ENCODE measurements around the gene TMEM69.
"Not testable (repeated sequence)": the region's sequence is repeated elsewhere in the genome, so short reads cannot be mapped to it uniquely, and the experiment has no call there.

The TMEM69 gene

GRCh38 chr1:45694823-45695222, 6.8 kb downstream of the TMEM69 start:
- DNase-seq (ENCODE audit: low read depth in 1 of 2, low spot score in 1 of 2): no peak
- no peak for TF ChIP-seq GABPA (IDR thresholded peaks at IDR 0.05; ENCODE audit: low read depth)
- Histone ChIP-seq H3K4me3 (replicated peaks; ENCODE audit: insufficient read depth, low read length) (no peak overlapping the region), H3K27ac (replicated peaks) (no peak overlapping the region), H3K27me3 (ENCODE audit: insufficient read depth, poor library complexity, severe bottlenecking) (no peaks in the 10 kb centered on the region)

GRCh38 chr1:45704637-45705036, 16.7 kb downstream of the TMEM69 start:
- TF ChIP-seq SPI1 (IDR thresholded peaks at IDR 0.05; ENCODE audit: borderline replicate concordance, low read depth): no peak
- no peak for TF ChIP-seq POLR2AphosphoS5 (IDR thresholded peaks at IDR 0.05; ENCODE audit: low read depth)
- TF ChIP-seq REST (IDR thresholded peaks at IDR 0.05; ENCODE audit: insufficient replicate concordance, low read depth): no peak
- no peak for TF ChIP-seq CTCF (IDR thresholded peaks at IDR 0.05; ENCODE audit: insufficient read depth, low read length)
- TF ChIP-seq GABPA (IDR thresholded peaks at IDR 0.05; ENCODE audit: low read depth): no peak
- DNase-seq (ENCODE audit: low read depth in 1 of 2, low spot score in 1 of 2): no peak
- no peaks in the 10 kb centered on the region for H3K27me3 ChIP-seq (ENCODE audit: insufficient read depth, poor library complexity, severe bottlenecking)
- H3K27ac ChIP-seq (replicated peaks): no peak overlapping the region
- no peak overlapping the region for H3K4me3 ChIP-seq (replicated peaks; ENCODE audit: insufficient read depth, low read length)

GRCh38 chr1:45713711-45714110, 25.7 kb downstream of the TMEM69 start:
- DNase-seq (ENCODE audit: low read depth in 1 of 2, low spot score in 1 of 2): no peak
- no peaks in the 10 kb centered on the region for H3K27me3 ChIP-seq (ENCODE audit: insufficient read depth, poor library complexity, severe bottlenecking)
- TF ChIP-seq POLR2AphosphoS5 (IDR thresholded peaks at IDR 0.05; ENCODE audit: low read depth) (no peak), GABPA (IDR thresholded peaks at IDR 0.05; ENCODE audit: low read depth) (no peak), CTCF (IDR thresholded peaks at IDR 0.05; ENCODE audit: insufficient read depth, low read length) (no peak), SPI1 (IDR thresholded peaks at IDR 0.05; ENCODE audit: borderline replicate concordance, low read depth) (no peak), REST (IDR thresholded peaks at IDR 0.05; ENCODE audit: insufficient replicate concordance, low read depth) (no peak)
- H3K4me3 ChIP-seq (replicated peaks; ENCODE audit: insufficient read depth, low read length): no peak overlapping the region
- no peak overlapping the region for H3K27ac ChIP-seq (replicated peaks)

GRCh38 chr1:45716700-45717099, 28.7 kb downstream of the TMEM69 start:
- Histone ChIP-seq H3K27ac (replicated peaks) (no peak overlapping the region), H3K27me3 (ENCODE audit: insufficient read depth, poor library complexity, severe bottlenecking) (no peaks in the 10 kb centered on the region), H3K4me3 (replicated peaks; ENCODE audit: insufficient read depth, low read length) (no peak overlapping the region)
- DNase-seq (ENCODE audit: low read depth in 1 of 2, low spot score in 1 of 2): no peak
- no peak for TF ChIP-seq SPI1 (IDR thresholded peaks at IDR 0.05; ENCODE audit: borderline replicate concordance, low read depth)
- TF ChIP-seq POLR2AphosphoS5 (IDR thresholded peaks at IDR 0.05; ENCODE audit: low read depth): no peak
- TF ChIP-seq GABPA (IDR thresholded peaks at IDR 0.05; ENCODE audit: low read depth): no peak

GRCh38 chr1:45717386-45717785, 29.4 kb downstream of the TMEM69 start:
- not testable (repeated sequence) for H3K27ac ChIP-seq (replicated peaks); DNase-seq (ENCODE audit: low read depth in 1 of 2, low spot score in 1 of 2); H3K27me3 ChIP-seq (ENCODE audit: insufficient read depth, poor library complexity, severe bottlenecking); H3K4me3 ChIP-seq (replicated peaks; ENCODE audit: insufficient read depth, low read length)
